CD4-positive, alpha-beta T cell treated with Interleukin-4 for 1 hour (primary cell): ENCODE results near the gene TUFT1.
A peak's percentile ranks its signal among the peaks of the same experiment; 100 is the strongest.
"Not testable (repeated sequence)": the region's sequence is repeated elsewhere in the genome, so short reads cannot be mapped to it uniquely, and the experiment has no call there.

Experiments used
- DNase-seq, 2 donors: peaks; one replicate each; pipeline ENCODE4 v3.0.0-alpha.2; 2020 to 2022

TUFT1 gene

DNA sequence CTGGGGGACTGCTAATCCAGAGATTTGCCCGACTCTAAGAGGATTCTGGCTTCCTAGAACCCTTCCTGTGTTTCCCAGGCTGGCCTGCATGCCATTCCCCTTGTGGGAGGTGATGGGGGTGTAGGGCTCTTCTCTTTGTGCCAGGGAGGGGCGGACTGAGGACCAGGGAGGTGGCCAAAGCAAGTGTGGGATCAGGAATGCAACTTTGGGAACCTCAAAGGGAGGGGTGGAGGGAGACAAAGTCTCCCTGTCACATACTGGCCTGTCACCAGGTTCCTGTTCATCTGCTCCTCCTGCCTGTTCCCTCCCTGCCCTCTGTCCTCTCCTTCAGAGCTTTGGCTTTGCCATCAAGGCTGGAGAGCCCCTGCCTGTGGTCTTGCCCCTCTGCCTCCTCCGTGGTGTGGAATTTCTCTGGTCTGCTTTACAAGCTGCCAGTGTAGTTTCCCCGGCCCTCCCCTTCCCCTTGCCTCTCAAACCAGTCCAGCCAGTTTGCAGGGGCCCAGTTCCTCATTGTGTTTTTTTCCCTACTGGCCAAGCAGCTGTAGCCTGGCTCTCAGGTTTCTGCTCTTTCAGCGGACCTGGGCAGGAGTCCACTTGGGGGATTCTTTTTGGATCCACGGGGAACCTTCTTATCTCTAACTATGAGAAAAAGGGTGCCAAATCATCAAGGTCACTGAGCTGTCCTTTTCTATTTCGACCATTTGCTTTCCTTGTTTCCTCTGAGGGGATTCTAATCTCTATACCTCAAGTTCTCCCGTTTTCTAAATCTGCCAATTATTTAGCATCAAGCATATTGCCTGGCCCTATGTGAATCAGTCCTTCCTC is 27.1 kb upstream of the TUFT1 start:
- DNase-seq: no peak

DNA sequence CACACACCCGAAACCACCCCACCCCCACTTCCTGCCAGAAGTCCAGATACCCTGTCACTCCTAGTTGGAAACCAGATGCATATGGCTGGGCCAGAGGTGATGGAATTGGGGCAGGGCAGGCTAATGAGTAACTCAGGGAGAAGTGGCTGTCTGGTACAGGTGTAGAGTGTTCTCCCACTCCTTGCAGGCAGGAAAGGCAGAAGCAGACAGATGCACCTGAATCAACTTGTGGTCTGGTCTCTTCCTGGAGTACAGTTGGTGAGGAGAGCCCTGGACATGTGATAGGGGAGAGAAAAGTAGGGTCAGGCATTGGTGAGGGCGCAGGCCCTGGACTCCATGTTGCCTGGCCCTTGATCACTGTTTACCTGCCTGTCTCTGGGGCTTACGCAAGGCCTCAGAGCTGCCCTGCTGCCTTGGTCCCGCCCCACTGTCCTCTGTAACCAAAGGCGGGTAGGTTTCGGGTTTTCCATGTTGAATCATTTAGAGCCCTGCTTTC is 26.4 kb upstream of the TUFT1 start:
- no peak for DNase-seq

DNA sequence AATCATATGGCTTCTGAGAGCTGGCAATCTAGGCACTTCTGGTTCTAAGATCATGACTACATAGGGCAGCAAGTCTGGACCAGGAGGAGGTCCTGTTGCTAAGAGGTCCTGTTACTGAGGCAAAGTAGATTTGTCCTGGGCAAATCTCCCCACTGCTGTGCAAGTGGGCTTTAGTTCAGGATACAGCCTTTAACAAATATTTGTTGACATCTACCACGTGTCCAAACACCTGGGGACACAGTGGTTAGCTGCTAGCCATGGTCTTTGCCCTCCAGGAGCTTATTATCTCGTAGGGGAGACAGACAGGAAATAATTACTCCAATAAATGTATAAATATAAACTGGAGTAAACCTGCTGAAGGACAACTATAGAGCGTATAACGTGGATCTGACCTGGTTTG is 25.7 kb upstream of the TUFT1 start:
- no peak for DNase-seq

DNA sequence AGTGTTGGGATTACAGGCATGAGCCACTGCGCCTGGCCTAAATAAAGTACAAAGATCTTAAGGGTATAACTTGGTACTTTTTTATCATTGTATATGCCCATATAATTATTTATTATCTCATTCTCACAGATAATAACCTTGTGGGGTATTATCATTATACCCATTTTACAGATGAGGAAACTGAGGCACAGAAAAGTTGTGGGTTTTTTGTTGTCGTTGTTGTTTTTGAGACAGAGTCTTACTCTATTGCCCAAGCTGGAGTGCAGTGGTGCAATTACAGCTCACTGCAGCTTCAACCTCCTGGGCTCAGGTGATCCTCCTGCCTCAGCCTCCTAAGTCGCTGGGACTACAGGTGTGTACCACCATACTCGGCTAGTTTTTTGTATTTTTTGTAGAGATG is 24.8 kb upstream of the TUFT1 start:
- DNase-seq: no peak

DNA sequence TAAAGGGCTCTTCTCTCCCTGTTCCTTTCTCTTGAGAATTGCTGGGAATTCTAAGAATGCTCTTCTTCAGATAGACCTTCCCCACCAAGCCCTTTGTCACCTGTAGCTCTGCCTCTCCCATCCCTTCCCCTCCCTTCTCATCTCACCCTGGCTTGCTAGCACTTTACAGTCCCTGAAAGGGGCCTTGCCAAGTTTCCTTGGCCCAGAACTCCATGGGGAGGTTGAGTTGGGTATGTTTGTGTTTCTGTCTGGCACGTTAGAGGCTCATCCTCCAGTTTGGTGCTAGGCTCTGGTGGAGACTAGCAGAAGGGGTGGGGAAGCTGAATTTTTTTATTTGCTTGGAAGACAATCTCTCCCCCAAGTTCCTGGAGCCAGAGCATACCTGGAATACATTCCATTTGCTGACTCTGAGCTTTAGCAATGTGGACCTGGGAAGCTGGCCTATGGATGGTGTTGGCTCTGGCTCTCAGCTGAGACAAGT is 24.0 kb upstream of the TUFT1 start:
- DNase-seq: no peak

DNA sequence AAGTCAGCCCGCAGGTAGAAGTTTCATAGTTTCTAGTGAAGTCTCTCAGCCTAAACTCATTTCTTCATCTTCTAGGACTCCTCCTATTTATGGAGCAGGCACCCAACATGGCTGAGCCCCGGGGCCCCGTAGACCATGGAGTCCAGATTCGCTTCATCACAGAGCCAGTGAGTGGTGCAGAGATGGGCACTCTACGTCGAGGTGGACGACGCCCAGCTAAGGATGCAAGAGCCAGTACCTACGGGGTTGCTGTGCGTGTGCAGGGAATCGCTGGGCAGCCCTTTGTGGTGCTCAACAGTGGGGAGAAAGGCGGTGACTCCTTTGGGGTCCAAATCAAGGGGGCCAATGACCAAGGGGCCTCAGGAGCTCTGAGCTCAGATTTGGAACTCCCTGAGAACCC is 21.7 kb upstream of the TUFT1 start:
- no peak for DNase-seq

DNA sequence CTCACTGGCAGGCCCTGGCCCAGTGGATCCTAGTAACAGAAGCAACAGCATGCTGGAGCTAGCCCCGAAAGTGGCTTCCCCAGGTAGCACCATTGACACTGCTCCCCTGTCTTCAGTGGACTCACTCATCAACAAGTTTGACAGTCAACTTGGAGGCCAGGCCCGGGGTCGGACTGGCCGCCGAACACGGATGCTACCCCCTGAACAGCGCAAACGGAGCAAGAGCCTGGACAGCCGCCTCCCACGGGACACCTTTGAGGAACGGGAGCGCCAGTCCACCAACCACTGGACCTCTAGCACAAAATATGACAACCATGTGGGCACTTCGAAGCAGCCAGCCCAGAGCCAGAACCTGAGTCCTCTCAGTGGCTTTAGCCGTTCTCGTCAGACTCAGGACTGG is 21.2 kb upstream of the TUFT1 start:
- DNase-seq: no peak

DNA sequence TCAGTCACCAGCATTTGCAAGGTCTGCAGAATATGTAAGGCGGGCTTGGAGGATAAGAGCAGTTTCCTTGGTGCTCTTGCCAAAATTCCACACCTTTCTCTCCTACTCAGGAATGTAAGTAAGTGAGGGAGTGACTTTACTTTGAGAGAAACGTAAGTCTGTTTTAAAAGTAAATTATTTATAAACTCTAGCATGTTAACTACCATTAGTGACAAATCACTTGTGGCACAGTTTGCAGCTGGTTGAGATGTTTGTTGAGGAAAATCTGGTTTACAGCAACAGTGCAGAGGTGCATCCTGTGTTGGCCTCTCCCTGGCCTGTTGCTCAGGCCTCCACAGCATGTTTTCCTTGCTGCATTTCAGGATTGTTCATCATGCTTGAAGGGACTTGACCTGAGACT is 20.4 kb upstream of the TUFT1 start:
- no peak for DNase-seq

DNA sequence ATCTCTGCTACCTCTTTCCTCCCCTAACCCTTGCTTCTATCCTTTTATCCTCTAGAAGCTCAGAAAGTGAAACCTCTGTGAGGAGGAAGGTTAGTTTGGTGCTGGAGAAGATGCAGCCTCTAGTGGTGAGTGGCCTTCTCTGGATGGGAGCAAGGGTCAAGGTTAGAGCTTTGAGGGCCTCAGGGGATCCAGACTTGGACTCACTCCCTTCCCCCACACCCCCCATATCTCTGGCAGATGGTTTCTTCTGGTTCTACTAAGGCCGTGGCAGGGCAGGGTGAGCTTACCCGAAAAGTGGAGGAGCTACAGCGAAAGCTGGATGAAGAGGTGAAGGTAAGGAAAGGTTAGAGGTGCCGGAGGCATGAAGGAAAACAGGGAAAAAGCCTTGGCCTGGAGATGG is 19.8 kb upstream of the TUFT1 start:
- no peak for DNase-seq

DNA sequence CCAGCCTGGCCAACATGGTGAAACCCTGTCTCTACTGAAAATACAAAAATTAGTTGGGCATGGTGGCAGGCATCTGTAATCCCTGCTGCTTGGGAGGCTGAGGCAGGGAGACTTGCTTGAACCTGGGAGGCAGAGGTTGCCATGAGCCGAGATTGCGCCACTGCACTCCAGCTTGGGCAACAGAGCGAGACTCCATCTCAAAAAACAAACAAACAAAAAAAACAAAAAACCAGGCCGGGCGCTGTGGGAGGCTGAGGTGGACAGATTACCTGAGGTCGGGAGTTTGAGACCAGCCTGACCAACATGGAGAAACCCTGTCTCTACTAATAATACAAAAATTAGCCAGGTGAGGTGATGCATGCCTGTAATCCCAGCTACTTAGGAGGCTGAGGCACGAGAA is 17.7 kb upstream of the TUFT1 start:
- not testable (repeated sequence) for DNase-seq

DNA sequence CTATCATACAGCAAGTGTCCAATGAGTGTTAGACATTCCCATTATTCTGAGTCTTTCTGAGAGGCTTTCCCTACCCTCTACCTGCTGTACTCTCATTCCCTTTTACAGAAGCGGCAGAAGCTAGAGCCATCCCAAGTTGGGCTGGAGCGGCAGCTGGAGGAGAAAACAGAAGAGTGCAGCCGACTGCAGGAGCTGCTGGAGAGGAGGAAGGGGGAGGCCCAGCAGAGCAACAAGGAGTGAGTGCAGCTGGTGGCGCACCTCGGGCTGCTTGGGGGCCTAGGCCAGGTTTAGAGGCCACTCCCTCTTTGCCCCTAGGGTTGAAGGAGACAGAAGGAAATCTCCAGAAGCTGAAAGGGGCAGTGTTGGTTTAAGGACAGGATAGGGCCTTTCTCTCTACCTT is 16.8 kb upstream of the TUFT1 start:
- DNase-seq: no peak

DNA sequence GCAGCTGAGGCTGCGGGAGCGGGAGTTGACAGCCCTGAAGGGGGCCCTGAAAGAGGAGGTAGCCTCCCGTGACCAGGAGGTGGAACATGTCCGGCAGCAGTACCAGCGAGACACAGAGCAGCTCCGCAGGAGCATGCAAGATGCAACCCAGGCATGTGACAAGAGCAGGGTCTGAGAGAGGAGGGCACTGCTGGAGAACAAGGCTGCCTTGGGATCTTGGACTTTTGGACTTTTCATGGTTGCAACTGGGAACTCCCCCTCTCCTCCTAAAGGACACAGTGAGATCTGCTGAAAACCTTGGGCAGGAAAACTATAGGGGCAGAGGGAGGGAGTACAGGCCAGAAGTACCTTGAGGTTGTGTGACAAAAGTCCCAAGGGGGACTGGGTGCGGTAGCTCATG is 15.4 kb upstream of the TUFT1 start:
- DNase-seq: no peak

DNA sequence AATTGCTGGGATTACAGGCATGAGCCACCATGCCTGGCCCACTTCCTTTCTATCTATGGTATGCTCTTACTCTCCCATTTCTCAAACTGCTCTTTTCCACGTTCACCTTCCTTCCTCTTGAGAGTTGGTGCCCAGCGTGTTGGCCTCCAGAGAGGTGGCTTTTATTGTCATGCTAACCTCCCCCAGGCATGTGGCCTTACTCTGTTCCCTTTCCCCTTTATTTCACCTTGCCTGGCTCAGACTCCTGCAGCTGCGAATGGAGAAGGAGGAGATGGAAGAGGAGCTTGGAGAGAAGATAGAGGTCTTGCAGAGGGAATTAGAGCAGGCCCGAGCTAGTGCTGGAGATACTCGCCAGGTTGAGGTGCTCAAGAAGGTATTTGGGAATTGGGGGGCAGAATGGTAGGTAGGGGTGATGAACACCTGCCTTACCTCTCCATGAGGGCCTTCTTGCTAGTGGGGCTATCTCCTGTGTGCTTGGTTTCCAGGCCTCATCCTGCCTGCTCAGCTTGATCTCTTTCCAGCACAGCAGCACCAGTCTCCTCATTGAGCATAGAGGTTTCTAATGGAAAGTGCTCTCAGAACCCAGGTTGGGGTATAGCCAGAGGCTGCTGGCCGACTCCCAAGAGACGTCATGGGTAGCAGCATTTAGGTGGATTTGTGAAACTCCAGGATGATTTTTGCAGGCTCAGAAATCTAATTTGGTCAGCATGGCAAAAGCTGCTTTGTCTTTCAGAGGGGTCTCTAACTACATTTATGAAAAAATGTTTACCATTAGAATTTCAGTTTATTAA is 13.2 kb upstream of the TUFT1 start:
- DNase-seq: no peak

DNA sequence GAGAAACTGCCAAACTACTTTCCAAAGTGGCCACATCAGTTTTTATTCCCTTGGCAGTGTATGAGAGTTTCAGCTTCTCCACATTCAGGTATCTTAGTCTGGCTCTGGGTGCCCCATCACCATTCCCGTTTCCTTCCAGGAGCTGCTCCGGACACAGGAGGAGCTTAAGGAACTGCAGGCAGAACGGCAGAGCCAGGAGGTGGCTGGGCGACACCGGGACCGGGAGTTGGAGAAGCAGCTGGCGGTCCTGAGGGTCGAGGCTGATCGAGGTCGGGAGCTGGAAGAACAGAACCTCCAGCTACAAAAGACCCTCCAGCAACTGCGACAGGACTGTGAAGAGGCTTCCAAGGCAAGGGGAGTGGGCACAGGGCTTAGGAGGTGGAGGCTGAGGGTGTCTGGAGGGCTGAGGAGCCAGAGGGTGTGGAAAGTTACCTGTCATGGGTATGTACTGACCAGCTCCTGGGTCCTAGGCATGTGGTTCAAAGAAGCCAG is 10.9 kb upstream of the TUFT1 start:
- no peak for DNase-seq

DNA sequence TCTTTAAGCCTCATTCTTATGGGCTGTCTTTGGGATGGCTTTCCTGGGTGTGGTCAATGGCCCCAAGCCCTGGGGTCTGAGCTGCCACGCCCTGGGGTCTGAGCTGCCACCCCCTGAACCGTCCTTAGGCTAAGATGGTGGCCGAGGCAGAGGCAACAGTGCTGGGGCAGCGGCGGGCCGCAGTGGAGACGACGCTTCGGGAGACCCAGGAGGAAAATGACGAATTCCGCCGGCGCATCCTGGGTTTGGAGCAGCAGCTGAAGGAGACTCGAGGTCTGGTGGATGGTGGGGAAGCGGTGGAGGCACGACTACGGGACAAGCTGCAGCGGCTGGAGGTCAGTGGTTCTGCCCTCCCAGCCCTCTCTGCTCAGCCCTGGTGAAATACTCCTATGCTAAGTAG is 10.3 kb upstream of the TUFT1 start:
- no peak for DNase-seq

DNA sequence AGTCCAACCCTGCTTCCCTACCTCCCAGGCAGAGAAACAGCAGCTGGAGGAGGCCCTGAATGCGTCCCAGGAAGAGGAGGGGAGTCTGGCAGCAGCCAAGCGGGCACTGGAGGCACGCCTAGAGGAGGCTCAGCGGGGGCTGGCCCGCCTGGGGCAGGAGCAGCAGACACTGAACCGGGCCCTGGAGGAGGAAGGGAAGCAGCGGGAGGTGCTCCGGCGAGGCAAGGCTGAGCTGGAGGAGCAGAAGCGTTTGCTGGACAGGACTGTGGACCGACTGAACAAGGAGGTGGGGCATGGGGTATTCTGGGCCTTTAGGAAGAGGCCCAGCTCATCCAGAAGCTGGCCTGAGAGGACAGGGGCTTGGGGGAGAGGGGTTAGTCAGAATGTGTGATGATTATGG is 9.6 kb upstream of the TUFT1 start:
- no peak for DNase-seq

DNA sequence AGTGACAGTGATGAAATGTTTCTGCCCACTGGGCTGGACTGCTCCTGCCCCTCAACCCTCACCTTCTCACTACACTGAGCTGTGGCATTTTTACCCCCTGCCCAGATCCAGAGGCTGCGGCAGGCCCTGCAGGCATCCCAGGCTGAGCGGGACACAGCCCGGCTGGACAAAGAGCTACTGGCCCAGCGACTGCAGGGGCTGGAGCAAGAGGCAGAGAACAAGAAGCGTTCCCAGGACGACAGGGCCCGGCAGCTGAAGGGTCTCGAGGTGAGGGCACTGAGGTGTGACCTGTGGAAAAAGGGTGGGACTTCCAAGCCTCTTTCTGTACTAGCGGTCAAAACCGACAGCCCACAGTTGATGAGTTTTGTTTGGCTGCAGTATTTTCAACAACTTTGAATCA is 6.2 kb upstream of the TUFT1 start:
- DNase-seq: no peak

DNA sequence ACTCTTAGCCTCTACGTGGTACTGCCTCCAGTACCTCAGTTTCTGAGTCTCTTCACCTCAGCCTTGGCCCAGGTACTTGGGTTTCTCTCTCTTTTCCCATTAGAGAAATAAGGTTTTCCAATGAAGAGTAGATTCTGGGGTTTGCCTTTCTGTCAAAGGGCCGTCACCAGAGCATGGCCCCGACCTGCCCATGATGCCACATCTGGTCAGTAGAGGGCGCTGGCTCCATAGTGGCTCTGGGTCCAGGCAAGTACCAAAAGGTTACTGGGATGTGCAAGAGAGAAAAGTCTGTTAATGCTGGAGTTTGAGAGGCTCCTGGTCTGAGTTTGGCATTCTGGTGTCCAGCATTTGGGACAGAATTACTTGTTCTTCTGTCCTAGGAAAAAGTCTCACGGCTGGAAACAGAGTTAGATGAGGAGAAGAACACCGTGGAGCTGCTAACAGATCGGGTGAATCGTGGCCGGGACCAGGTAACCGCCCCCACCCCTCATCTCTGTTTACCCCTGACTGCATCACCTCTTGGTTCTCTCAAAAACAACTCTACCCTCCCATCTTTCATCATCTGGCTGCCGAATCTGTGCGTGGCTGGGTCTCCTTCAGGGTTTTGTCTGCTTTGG is 5.3 kb upstream of the TUFT1 start:
- DNase-seq: peak; percentile 74 to 76

DNA sequence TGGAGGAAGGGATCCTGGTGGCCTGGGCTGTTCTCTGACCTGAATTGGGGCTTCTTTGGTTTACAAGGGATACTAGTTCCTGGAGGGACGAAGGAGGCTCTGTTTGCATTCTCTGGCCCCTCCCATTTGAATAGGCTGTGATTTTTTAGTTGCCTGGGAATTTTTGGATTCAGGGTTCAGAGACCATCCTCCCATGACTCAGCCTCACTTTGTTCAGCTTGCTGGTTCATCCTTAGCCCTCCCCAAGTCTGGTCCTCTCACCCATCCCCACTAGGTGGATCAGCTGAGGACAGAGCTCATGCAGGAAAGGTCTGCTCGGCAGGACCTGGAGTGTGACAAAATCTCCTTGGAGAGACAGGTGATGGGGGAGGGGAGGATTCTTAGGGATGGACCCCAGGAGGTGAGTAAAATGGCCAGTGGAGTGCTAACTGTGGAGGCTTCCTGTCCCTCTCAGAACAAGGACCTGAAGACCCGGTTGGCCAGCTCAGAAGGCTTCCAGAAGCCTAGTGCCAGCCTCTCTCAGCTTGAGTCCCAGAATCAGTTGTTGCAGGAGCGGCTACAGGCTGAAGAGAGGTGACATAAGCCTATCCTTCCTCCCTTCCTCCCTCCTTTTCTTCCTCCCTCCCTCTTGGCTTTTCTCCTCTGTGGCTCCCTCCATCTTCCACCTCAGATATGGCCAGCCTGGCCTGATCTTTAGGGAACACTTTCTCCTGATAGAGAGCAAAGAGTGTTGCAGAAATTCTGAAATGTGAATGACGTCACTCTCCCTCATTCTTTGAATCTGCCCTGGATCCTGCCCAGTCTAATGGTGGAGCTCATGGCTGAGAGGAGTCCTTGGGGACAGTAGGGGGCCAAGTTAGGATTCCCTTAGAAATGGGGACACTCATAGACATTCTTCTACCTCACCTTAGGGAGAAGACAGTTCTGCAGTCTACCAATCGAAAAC is 4.5 kb upstream of the TUFT1 start:
- no peak for DNase-seq

DNA sequence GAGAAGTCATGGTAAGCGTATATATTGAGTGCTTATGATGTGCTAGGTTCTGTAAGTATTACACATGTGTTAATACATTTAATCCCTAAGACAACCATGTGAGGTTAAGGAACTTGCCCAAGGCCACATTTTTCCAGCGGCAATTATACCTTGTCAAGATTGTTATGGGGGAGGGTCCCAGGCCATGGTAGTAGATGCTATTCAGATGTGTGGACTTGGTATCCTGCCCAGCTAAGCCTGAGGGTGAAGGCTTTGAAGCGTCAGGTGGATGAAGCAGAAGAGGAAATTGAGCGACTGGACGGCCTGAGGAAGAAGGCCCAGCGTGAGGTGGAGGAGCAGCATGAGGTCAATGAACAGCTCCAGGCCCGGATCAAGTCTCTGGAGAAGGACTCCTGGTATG is 3.6 kb upstream of the TUFT1 start:
- DNase-seq: no peak

DNA sequence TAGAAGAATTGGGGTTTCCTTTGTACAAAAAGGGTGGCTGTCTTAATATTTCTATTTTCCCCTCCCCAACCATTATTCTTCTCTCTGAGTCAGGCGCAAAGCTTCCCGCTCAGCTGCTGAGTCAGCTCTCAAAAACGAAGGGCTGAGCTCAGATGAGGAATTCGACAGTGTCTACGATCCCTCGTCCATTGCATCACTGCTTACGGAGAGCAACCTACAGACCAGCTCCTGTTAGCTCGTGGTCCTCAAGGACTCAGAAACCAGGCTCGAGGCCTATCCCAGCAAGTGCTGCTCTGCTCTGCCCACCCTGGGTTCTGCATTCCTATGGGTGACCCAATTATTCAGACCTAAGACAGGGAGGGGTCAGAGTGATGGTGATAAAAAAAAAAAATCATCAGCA is 3.0 kb upstream of the TUFT1 start:
- DNase-seq: no peak

DNA sequence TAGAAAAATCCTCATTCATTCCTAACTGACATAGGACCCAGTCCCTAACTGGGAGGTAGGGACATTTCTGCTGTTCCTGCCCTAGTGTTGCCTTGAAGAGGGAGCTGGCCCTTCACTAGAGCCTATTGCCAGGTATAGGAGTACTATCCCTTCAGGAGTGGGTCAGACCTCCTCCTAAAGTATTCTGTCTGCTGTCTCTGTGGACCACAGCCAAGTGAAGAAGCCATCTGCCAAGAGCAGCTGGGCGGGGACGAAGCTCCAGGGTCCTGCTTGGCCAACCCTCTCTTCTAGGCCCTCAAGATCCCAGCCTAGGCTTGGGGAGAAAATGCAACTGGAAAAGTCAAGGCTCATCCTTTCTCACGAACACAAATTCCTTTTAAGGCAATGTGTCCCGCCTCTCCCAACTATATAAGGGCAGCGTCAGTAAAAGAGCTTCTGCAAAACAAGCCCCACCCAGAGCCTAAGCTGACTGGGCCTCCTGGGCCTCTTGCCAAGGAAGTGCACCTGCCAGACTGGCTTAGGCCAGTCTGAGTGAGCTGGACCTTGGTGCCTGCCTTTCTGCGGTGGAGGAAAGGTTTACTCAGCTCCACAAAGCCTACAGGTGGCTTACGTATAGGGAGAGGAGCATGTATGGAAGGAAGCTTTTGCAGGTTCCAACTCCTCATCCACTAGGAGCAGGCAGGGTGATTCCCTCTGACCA is 638 bp upstream of the TUFT1 start:
- peak; percentile 43 to 57 for DNase-seq
